ENCODE results near the gene UVRAG.

DNA sequence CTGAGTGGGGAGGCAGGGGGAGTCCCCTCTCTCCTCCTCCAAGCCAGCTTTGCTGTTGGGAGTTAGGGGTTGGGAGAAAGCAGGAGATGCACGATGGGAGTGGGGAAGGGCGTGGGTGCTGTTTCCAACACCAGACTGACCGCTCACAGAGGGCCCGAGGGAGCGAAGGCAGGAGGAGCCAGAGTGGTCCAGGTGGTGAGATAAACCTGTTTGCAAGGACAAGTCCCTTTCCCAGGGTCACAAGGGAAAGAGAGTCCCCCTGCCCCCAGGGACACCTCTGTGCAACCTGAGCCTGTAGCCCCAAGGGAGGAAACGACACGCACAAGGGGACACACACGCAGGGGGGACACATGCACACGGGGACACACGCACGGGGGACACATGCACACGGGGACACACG, 349.1 kb downstream of the UVRAG start:
- no peak for TF ChIP-seq CTCF (IDR thresholded peaks at IDR 0.05)
- no peak for TF ChIP-seq POLR2A (IDR thresholded peaks at IDR 0.05)
- TF ChIP-seq POLR2AphosphoS5 (IDR thresholded peaks at IDR 0.05) = no peak
